ENCODE measurements around the gene MARCKSL1. TPM values are rescaled to one million over a fixed set of nuclear protein-coding genes. Genes with fewer than 3 reads are reported as not detected.

The MARCKSL1 gene
- total RNA-seq, 4 donors from 2014 or later = 0.75 to 2.6 (median 1.5) TPM

GRCh38 chr1:32316903-32317277 is 19.1 kb downstream of the MARCKSL1 start:
- Histone ChIP-seq H3K4me3 (no peak overlapping the region), H3K36me3 (peaks cover 0 to 16% of the 10 kb centered on the region in 2 donors), H3K27me3 (no peaks in the 10 kb centered on the region), H3K9me3 (no peaks in the 10 kb centered on the region), H3K27ac (no peak overlapping the region), H3K4me1 (no peaks in the 10 kb centered on the region)
- no peak for ATAC-seq
- in situ Hi-C loops (cut with MboI; ENCODE audit: low sequenced_read_pairs in 4 of 4) (no loop called here), intact Hi-C loops (cut with DNase I; ENCODE audit: low total_unique reads) (loop anchor here (2.0 kb wide), 1 partner anchor 102 kb away; no protein-coding TSS in a partner anchor)
- TF ChIP-seq CTCF (IDR thresholded peaks at IDR 0.05 in 4 of 5, conservative IDR thresholded peaks at IDR 0.05 in 1 of 5) (no peak), POLR2A (IDR thresholded peaks at IDR 0.05) (no peak)
- DNase-seq = no peak

GRCh38 chr1:32311709-32312393 is 24.2 kb downstream of the MARCKSL1 start:
- H3K9me3 ChIP-seq = no peaks in the 10 kb centered on the region
- DNase-seq (no peak), ATAC-seq (no peak)
- TF ChIP-seq POLR2A (IDR thresholded peaks at IDR 0.05) = no peak
- no peak for TF ChIP-seq CTCF (IDR thresholded peaks at IDR 0.05 in 4 of 5, conservative IDR thresholded peaks at IDR 0.05 in 1 of 5)
- H3K27me3 ChIP-seq = no peaks in the 10 kb centered on the region
- peaks cover 0 to 12% of the 10 kb centered on the region in 2 donors for H3K4me1 ChIP-seq
- intact Hi-C loops (cut with DNase I; ENCODE audit: low total_unique reads) = no loop called here
- no peak overlapping the region for H3K27ac ChIP-seq
- H3K4me3 ChIP-seq = no peak overlapping the region
- peaks cover 0 to 1% of the 10 kb centered on the region in 2 donors for H3K36me3 ChIP-seq
- in situ Hi-C loops (cut with MboI; ENCODE audit: low sequenced_read_pairs in 4 of 4) = no loop called here

GRCh38 chr1:32309960-32310359 is 26.1 kb downstream of the MARCKSL1 start:
- intact Hi-C loops (cut with DNase I; ENCODE audit: low total_unique reads) (no loop called here), in situ Hi-C loops (cut with MboI; ENCODE audit: low sequenced_read_pairs in 4 of 4) (no loop called here)
- DNase-seq = no peak

GRCh38 chr1:32307324-32307723 is 28.7 kb downstream of the MARCKSL1 start:
- intact Hi-C loops (cut with DNase I; ENCODE audit: low total_unique reads) (no loop called here), in situ Hi-C loops (cut with MboI; ENCODE audit: low sequenced_read_pairs in 4 of 4) (no loop called here)
- ATAC-seq = no peak
- H3K4me3 ChIP-seq = no peak overlapping the region
- peaks cover 0 to 12% of the 10 kb centered on the region in 2 donors for H3K4me1 ChIP-seq
- TF ChIP-seq POLR2A (IDR thresholded peaks at IDR 0.05) (no peak), CTCF (IDR thresholded peaks at IDR 0.05 in 4 of 5, conservative IDR thresholded peaks at IDR 0.05 in 1 of 5) (no peak)
- no peaks in the 10 kb centered on the region for H3K9me3 ChIP-seq
- peaks cover 0 to 31% of the 10 kb centered on the region in 2 donors for H3K36me3 ChIP-seq
- H3K27ac ChIP-seq = no peak overlapping the region
- no peak for DNase-seq
- H3K27me3 ChIP-seq = no peaks in the 10 kb centered on the region

More at GRCh38 chr1:32309960-32310359, 26.1 kb downstream of the MARCKSL1 start:
- Histone ChIP-seq H3K27ac (no peak overlapping the region), H3K4me3 (no peak overlapping the region), H3K27me3 (no peaks in the 10 kb centered on the region), H3K4me1 (peaks cover 0 to 12% of the 10 kb centered on the region in 2 donors), H3K9me3 (no peaks in the 10 kb centered on the region), H3K36me3 (peaks cover 0 to 6% of the 10 kb centered on the region in 2 donors)
- no peak for ATAC-seq
- TF ChIP-seq POLR2A (IDR thresholded peaks at IDR 0.05) = no peak
- no peak for TF ChIP-seq CTCF (IDR thresholded peaks at IDR 0.05 in 4 of 5, conservative IDR thresholded peaks at IDR 0.05 in 1 of 5)

Data from gastrocnemius medialis (tissue), 4 donors.